K562 (cell line): ENCODE data around the gene CCDC33. TPM values are rescaled to one million over a fixed set of nuclear protein-coding genes. Genes with fewer than 3 reads are reported as not detected.

Experiments
- CTCF ChIP-seq, 3 experiments: IDR thresholded peaks in 2 of 3; conservative IDR thresholded peaks in 1 of 3; 2 replicates each; pipeline ENCODE4 v1.5.1; 2011 to 2012; ENCODE audit warnings: low read length in 3 of 3, mild to moderate bottlenecking in 3 of 3, control low read depth in 2 of 3, improper control_type of control experiment in 1 of 3, inconsistent platforms in 1 of 3, low read depth in 1 of 3, mixed read lengths in 1 of 3, moderate library complexity in 1 of 3; ENCODE audit not compliant: insufficient read depth in 2 of 3
- ELF2 ChIP-seq: fragments of 250-450 bp; sonication (Bioruptor Pico); IDR thresholded peaks from 2 replicates; pipeline ENCODE4 v1.5.0; 2021; ENCODE audit warnings: mild to moderate bottlenecking
- FOS ChIP-seq: IDR thresholded peaks from 3 replicates; pipeline ENCODE4 v1.6.1; 2011; ENCODE audit not compliant: insufficient read length; ENCODE audit errors: extremely low read depth
- GABPB2 ChIP-seq: fragments of 250-450 bp; sonication (Bioruptor Pico); conservative IDR thresholded peaks from 2 replicates; pipeline ENCODE4 v1.5.1; 2021; ENCODE audit warnings: mild to moderate bottlenecking
- MNT ChIP-seq, 2 experiments: fragments of 450-650 bp; conservative IDR thresholded peaks; 2 replicates each; pipeline ENCODE4 v1.6.1; 2017; ENCODE audit warnings: mild to moderate bottlenecking in 2 of 2, moderate library complexity in 2 of 2
- MTA3 ChIP-seq: fragments of 450-650 bp; formaldehyde crosslinking; IDR thresholded peaks from 2 replicates; pipeline ENCODE4 v1.6.1; 2017; ENCODE audit warnings: mild to moderate bottlenecking, borderline replicate concordance
- MYC ChIP-seq, 2 experiments: fragments of 250-450 bp in 1 of 2; sonication (Bioruptor Pico) in 1 of 2; IDR thresholded peaks; 2 replicates each; pipeline versions ENCODE4 v1.5.1 to v1.6.1; 2012 to 2021; ENCODE audit warnings: low read depth in 2 of 2, borderline replicate concordance in 1 of 2, improper control_type of control experiment in 1 of 2, low read length in 1 of 2, mild to moderate bottlenecking in 1 of 2, moderate library complexity in 1 of 2
- NBN ChIP-seq: fragments of 450-650 bp; IDR thresholded peaks from 2 replicates; pipeline ENCODE4 v1.6.1; 2016; ENCODE audit warnings: low read depth, mild to moderate bottlenecking
- NR4A1 ChIP-seq, 2 experiments: fragments of 250-450 bp in 1 of 2; fragments of 450-650 bp in 1 of 2; sonication (Bioruptor Pico) in 1 of 2; IDR thresholded peaks; 2 replicates each; pipeline versions ENCODE4 v1.4.0 to v1.6.1; 2016 to 2020; ENCODE audit warnings: mild to moderate bottlenecking in 2 of 2, missing compliant biosample characterization in 1 of 2, missing genetic modification characterization in 1 of 2, moderate library complexity in 1 of 2
- PHF8 ChIP-seq: fragments of 200-600 bp; sonication (generic); IDR thresholded peaks from 2 replicates; pipeline ENCODE4 v1.6.1; 2012; ENCODE audit warnings: mixed run types, mild to moderate bottlenecking, inconsistent platforms, low read length, moderate library complexity, borderline replicate concordance
- POLR2AphosphoS5 ChIP-seq: IDR thresholded peaks from 2 replicates; pipeline ENCODE4 v1.6.1; 2011; ENCODE audit warnings: mild to moderate bottlenecking, low read depth, low read length, moderate library complexity; ENCODE audit not compliant: control insufficient read depth, insufficient read depth
- PTTG1 ChIP-seq: fragments of 450-650 bp; IDR thresholded peaks from 2 replicates; pipeline ENCODE4 v1.6.1; 2016; ENCODE audit warnings: low read depth, mild to moderate bottlenecking, missing genetic modification characterization, missing compliant biosample characterization
- TCFL5 ChIP-seq: fragments of 250-450 bp; sonication (Bioruptor Pico); conservative IDR thresholded peaks from 2 replicates; pipeline ENCODE4 v1.6.1; 2021; ENCODE audit warnings: mild to moderate bottlenecking, moderate library complexity, matching md5 sums
- ZBTB12 ChIP-seq: fragments of 250-450 bp; sonication (Bioruptor Pico); IDR thresholded peaks from 2 replicates; pipeline ENCODE4 v1.4.0; 2020
- ZBTB34 ChIP-seq: fragments of 250-450 bp; sonication (Bioruptor Pico); IDR thresholded peaks from 2 replicates; pipeline ENCODE4 v1.8.0; 2021; ENCODE audit warnings: mild to moderate bottlenecking, moderate library complexity
- ZBTB8A ChIP-seq: fragments of 450-650 bp; IDR thresholded peaks from 2 replicates; pipeline ENCODE4 v1.6.1; 2018; ENCODE audit warnings: mild to moderate bottlenecking, moderate library complexity; ENCODE audit not compliant: partially characterized antibody
- ZNF124 ChIP-seq: sonication (generic); formaldehyde crosslinking; IDR thresholded peaks from 2 replicates; pipeline ENCODE4 v1.8.1; 2022; ENCODE audit warnings: missing genetic modification reagents
- ZNF140 ChIP-seq: fragments of 250-450 bp; sonication (Bioruptor Pico); IDR thresholded peaks from 2 replicates; pipeline ENCODE4 v1.8.0; 2021; ENCODE audit warnings: moderate library complexity, mild to moderate bottlenecking, inconsistent platforms
- ZNF224 ChIP-seq: sonication (generic); formaldehyde crosslinking; IDR thresholded peaks from 2 replicates; pipeline ENCODE4 v1.8.0; 2022; ENCODE audit warnings: mild to moderate bottlenecking, missing genetic modification reagents
- polyA plus RNA-seq, 8 experiments: library from polyadenylated mRNA; depleted of rRNA in 4 of 8; stranded (reverse) in 5 of 8; unstranded in 3 of 8; fragments of >200 nt; fragmentation: Nextera tagmentation in 2 of 8; fragmentation: Illumina TruSeq in 1 of 8; extraction: Ambion mirVana in 2 of 8; extraction: Trizol in 1 of 8; gene quantifications; 2 replicates each; pipeline versions ENCODE4 v1.2.1 to v1.2.3, GENCODE V29; 2011 to 2014; ENCODE audit warnings: inconsistent platforms in 1 of 8, missing spikeins in 1 of 8
- total RNA-seq, 7 experiments: library from RNA; depleted of rRNA in 6 of 7; stranded (reverse); fragments of >200 nt in 6 of 7; fragmentation: Illumina TruSeq in 2 of 7; extraction: Trizol in 2 of 7; gene quantifications; 2 replicates each; pipeline versions ENCODE4 v1.2.1 to v1.2.3, GENCODE V29; 2011 to 2021; ENCODE audit warnings: low replicate concordance in 1 of 7

The CCDC33 gene
- total and polyA plus RNA-seq, 9 of the 15 experiments (the other 6 are each of a cell fraction or from before 2014, with no cell fraction given): 0.08 to 1.1 (median 0.15) TPM; not detected in 4

- TF ChIP-seq MNT (conservative IDR thresholded peaks at IDR 0.05) (peak in 1 of 2 experiments; percentile 41; a peak in 1 of 4 replicates), PTTG1 (tag) (no peak), FOS (no peak), MYC (IDR thresholded peaks at IDR 0.05; ENCODE audit: low read depth, low read length) (peak; percentile 59; the same call in 1 of the 2 replicates), MYC (CRISPR knock-in tag; IDR thresholded peaks at IDR 0.05; ENCODE audit: borderline replicate concordance, low read depth) (no peak), ZBTB12 (CRISPR knock-in tag) (no peak), ZBTB34 (CRISPR knock-in tag) (0 out of 2 replicates have a peak, but pooled peaks have one; percentile 23), TCFL5 (CRISPR knock-in tag) (no peak), ZNF124 (CRISPR knock-in tag) (no peak), ZNF224 (CRISPR knock-in tag) (no peak), POLR2AphosphoS5 (no peak), ELF2 (CRISPR knock-in tag) (no peak), PHF8 (no peak), ZNF140 (CRISPR knock-in tag) (no peak), NBN (peak; percentile 77), GABPB2 (no peak), MTA3 (peak; percentile 70; the same call in 1 of the 2 replicates), NR4A1 (CRISPR knock-in tag; IDR thresholded peaks at IDR 0.05) (no peak), NR4A1 (tag; IDR thresholded peaks at IDR 0.05) (no peak), ZBTB8A (no peak), CTCF (IDR thresholded peaks at IDR 0.05 in 2 of 3, conservative IDR thresholded peaks at IDR 0.05 in 1 of 3; ENCODE audit: insufficient read depth in 2 of 3, low read depth in 1 of 3, low read length in 3 of 3) (peak; percentile 80 to 96 (median 92))
Measured at GRCh38 chr15:74311734-74312444, 75.8 kb downstream of the CCDC33 start (continued).
